Thyroid gland (tissue), 4 donors: ENCODE results near the gene RPL36A.

Source experiments
- CTCF ChIP-seq, 6 experiments: fragments of 200-600 bp in 3 of 6; fragments of 450-650 bp in 3 of 6; sonication (generic) in 3 of 6; IDR thresholded peaks; one replicate each; pipeline ENCODE4 v1.5.1; 2016 to 2019; ENCODE audit warnings: antibody characterized with exemption in 6 of 6, mild to moderate bottlenecking in 2 of 6, inconsistent platforms in 1 of 6, moderate library complexity in 1 of 6
- POLR2A ChIP-seq, 2 donors: fragments of 450-650 bp; IDR thresholded peaks; one replicate each; pipeline ENCODE4 v1.6.1; 2017; ENCODE audit warnings: antibody characterized with exemption in 2 of 2, mild to moderate bottlenecking in 2 of 2, moderate library complexity in 1 of 2

- no peak for TF ChIP-seq CTCF (IDR thresholded peaks at IDR 0.05)
- no peak for TF ChIP-seq POLR2A (IDR thresholded peaks at IDR 0.05)
These were observed 26.4 kb downstream of the RPL36A start for GRCh38 chrX:101417190-101417589.
